HepG2 (cell line): ENCODE measurements around the gene ZBTB47. TPM values are rescaled to one million over a fixed set of nuclear protein-coding genes. Genes with fewer than 3 reads are reported as not detected.

Experiments
- ATAC-seq: fragments of 200-7000 bp; cut with Tn5 transposase; 3 replicates; pipeline ENCODE4 v1.9.1; 2020; ENCODE audit warnings: mild to moderate bottlenecking, moderate library complexity
- BruUV-seq: library from RNA; stranded (reverse); fragments of 400-500 nt; replicated peaks from 2 replicates; lab custom pipeline; 2021; lab: Mats Ljungman, UMichigan
- CTCF ChIA-PET: fragments of 300-600 bp; formaldehyde crosslinking; extraction: SDS; loops from one replicate; lab custom pipeline; 2021; ENCODE audit warnings: low total read pairs, inconsistent platforms, low intra/inter-chr PET ratio; lab: Yijun Ruan, JAX
- POLR2A ChIA-PET: fragments of 350-600 bp; sonication (Branson Sonifier 250); formaldehyde crosslinking; loops from one replicate; lab custom pipeline; 2020; ENCODE audit warnings: antibody characterized with exemption, inconsistent platforms; lab: Yijun Ruan, JAX
- DNase-seq: peaks from one replicate; pipeline ENCODE4 v3.0.0-alpha.2; 2015; ENCODE audit warnings: low spot score
- FAIRE-seq: peaks from 3 replicates; lab custom pipeline; 2011; peaks lifted over from hg19 to GRCh38; lab: Jason Lieb, UNC
- H2AFZ ChIP-seq: one replicate; pipeline ENCODE4 v1.6.1; 2011; ENCODE audit warnings: low read length, inconsistent platforms
- H3K27ac ChIP-seq: fragments of 300-600 bp; 3 replicates; pipeline ENCODE4 v1.8.0; 2011; ENCODE audit warnings: mixed run types, mild to moderate bottlenecking, mixed read lengths, low read length, inconsistent platforms; ENCODE audit not compliant: insufficient read depth; ENCODE audit errors: extremely low read length
- H3K27me3 ChIP-seq, 2 experiments: fragments of 200-600 bp in 1 of 2; 2 replicates in 1 of 2; 3 replicates in 1 of 2; pipeline versions ENCODE4 v1.6.0 to v1.8.0; 2011; ENCODE audit warnings: low read length in 2 of 2, mild to moderate bottlenecking in 2 of 2, moderate library complexity in 2 of 2, inconsistent platforms in 1 of 2; ENCODE audit not compliant: insufficient read depth in 2 of 2, control insufficient read depth in 1 of 2
- H3K36me3 ChIP-seq, 2 experiments: fragments of 200-600 bp in 1 of 2; replicated peaks in 1 of 2; 2 replicates in 1 of 2; 3 replicates in 1 of 2; pipeline versions ENCODE4 v1.5.1 to v1.8.0; 2011; ENCODE audit warnings: low read length in 2 of 2, inconsistent platforms in 1 of 2; ENCODE audit not compliant: insufficient read depth in 2 of 2, control insufficient read depth in 1 of 2
- H3K4me1 ChIP-seq: 2 replicates; pipeline ENCODE4 v1.5.1; 2012; ENCODE audit warnings: low read length, inconsistent platforms; ENCODE audit not compliant: insufficient read depth
- H3K4me2 ChIP-seq: 2 replicates; pipeline ENCODE4 v1.6.0; 2011; ENCODE audit warnings: low read depth, low read length, inconsistent platforms
- H3K4me3 ChIP-seq, 3 experiments: fragments of 200-600 bp in 1 of 3; sonication (generic), shearing (Covaris generic) in 1 of 3; replicated peaks in 1 of 3; 2 replicates each; pipeline ENCODE4 v1.5.1; 2011 to 2016; ENCODE audit warnings: low read length in 3 of 3, inconsistent platforms in 2 of 3, low read depth in 2 of 3, mild to moderate bottlenecking in 2 of 3, control low read depth in 1 of 3, mixed read lengths in 1 of 3; ENCODE audit not compliant: insufficient read depth in 1 of 3
- H3K79me2 ChIP-seq: one replicate; pipeline ENCODE4 v1.6.1; 2011; ENCODE audit warnings: low read length, inconsistent platforms; ENCODE audit not compliant: insufficient read depth
- H3K9ac ChIP-seq: 2 replicates; pipeline ENCODE4 v1.6.0; 2011; ENCODE audit warnings: mild to moderate bottlenecking, low read depth, low read length, inconsistent platforms; ENCODE audit not compliant: insufficient read depth
- H3K9me3 ChIP-seq: 2 replicates; pipeline ENCODE4 v1.5.1; 2012; ENCODE audit warnings: mild to moderate bottlenecking, low read length
- H4K20me1 ChIP-seq: 2 replicates; pipeline ENCODE4 v1.6.0; 2011; ENCODE audit warnings: inconsistent platforms, mild to moderate bottlenecking, low read length, moderate library complexity; ENCODE audit not compliant: insufficient read depth
- DR1 ChIP-seq: sonication (generic); formaldehyde crosslinking; IDR thresholded peaks from 2 replicates; pipeline ENCODE4 v1.8.0; 2021; ENCODE audit warnings: mild to moderate bottlenecking, missing genetic modification reagents, inconsistent platforms
- ELF4 ChIP-seq: sonication (generic); formaldehyde crosslinking; IDR thresholded peaks from 2 replicates; pipeline ENCODE4 v1.5.0; 2020; ENCODE audit warnings: missing genetic modification reagents, mild to moderate bottlenecking, moderate library complexity, borderline replicate concordance
- HNF1A ChIP-seq, 2 experiments: sonication (generic) in 1 of 2; formaldehyde crosslinking in 1 of 2; IDR thresholded peaks; 2 replicates each; pipeline versions ENCODE4 v1.4.0 to v1.6.1; 2016 to 2020; ENCODE audit warnings: borderline replicate concordance in 1 of 2, low read depth in 1 of 2, mild to moderate bottlenecking in 1 of 2, missing genetic modification reagents in 1 of 2
- ISX ChIP-seq: sonication (generic); formaldehyde crosslinking; conservative IDR thresholded peaks from 2 replicates; pipeline ENCODE4 v1.5.0; 2020; ENCODE audit warnings: missing genetic modification reagents
- KDM5B ChIP-seq: sonication (generic); formaldehyde crosslinking; IDR thresholded peaks from 2 replicates; pipeline ENCODE4 v1.4.0; 2020; ENCODE audit warnings: missing genetic modification reagents, mild to moderate bottlenecking, borderline replicate concordance
- POGZ ChIP-seq: sonication (generic); formaldehyde crosslinking; IDR thresholded peaks from 2 replicates; pipeline ENCODE4 v1.4.0; 2020; ENCODE audit warnings: mild to moderate bottlenecking, missing genetic modification reagents
- PTBP1 ChIP-seq: fragments of 200-400 bp; formaldehyde crosslinking; IDR thresholded peaks from 2 replicates; pipeline ENCODE4 v1.6.1; 2018; ENCODE audit warnings: low read length, low read depth; ENCODE audit not compliant: poor library complexity, severe bottlenecking
- ZBTB7A ChIP-seq: sonication (generic); formaldehyde crosslinking; IDR thresholded peaks from 2 replicates; pipeline ENCODE4 v1.8.0; 2022; ENCODE audit warnings: mild to moderate bottlenecking, missing genetic modification reagents
- ZNF121 ChIP-seq: sonication (generic); formaldehyde crosslinking; IDR thresholded peaks from 2 replicates; pipeline ENCODE4 v1.5.0; 2020; ENCODE audit warnings: mild to moderate bottlenecking, missing genetic modification reagents
- ZNF235 ChIP-seq: sonication (generic); formaldehyde crosslinking; IDR thresholded peaks from 2 replicates; pipeline ENCODE4 v1.8.1; 2023; ENCODE audit warnings: mild to moderate bottlenecking, missing genetic modification reagents, borderline replicate concordance
- ZNF597 ChIP-seq: sonication (generic); formaldehyde crosslinking; IDR thresholded peaks from 2 replicates; pipeline ENCODE4 v1.5.0; 2020; ENCODE audit warnings: missing genetic modification reagents
- WGBS: methylation state at CpG from one replicate; pipeline ENCODE4 v1.1.6; 2017; ENCODE audit warnings: low lambda C conversion rate; 5-methylcytosine and 5-hydroxymethylcytosine counted together
- in situ Hi-C: cut with HindIII; loops from 2 replicates; pipeline ENCODE4 v1.10.0; 2017; ENCODE audit warnings: low pct_unique_long_range_greater_than_20kb; ENCODE audit not compliant: extremely low pct_ligation_motif_present
- intact Hi-C: fragments of 100-400 bp; cut with micrococcal nuclease; formaldehyde crosslinking; loops from one replicate; pipeline ENCODE4 v1.10.0; 2022; ENCODE audit not compliant: unreplicated experiment
- polyA plus RNA-seq, 8 experiments: library from polyadenylated mRNA; depleted of rRNA in 3 of 8; stranded (reverse) in 7 of 8; unstranded in 1 of 8; fragments of >200 nt; fragmentation: Illumina TruSeq in 4 of 8; extraction: Trizol in 4 of 8; gene quantifications; 2 replicates each; pipeline versions ENCODE4 v1.2.1 to v1.2.3, GENCODE V29; 2011 to 2016; ENCODE audit warnings: low read depth in 4 of 8, missing spikeins in 1 of 8, mixed read lengths in 1 of 8; ENCODE audit not compliant: insufficient read depth in 1 of 8
- total RNA-seq, 5 experiments: library from RNA; depleted of rRNA; stranded (reverse); fragments of >200 nt; fragmentation: Illumina TruSeq; extraction: Trizol; gene quantifications; 2 replicates each; pipeline ENCODE4 v1.2.3, GENCODE V29; 2016; ENCODE audit warnings: low read depth in 1 of 5

Gene ZBTB47
- total and polyA plus RNA-seq, 2 of the 13 experiments (the other 11 are each of a cell fraction or from before 2014, with no cell fraction given), result 1.5 to 3.1 TPM

- H3K79me2 ChIP-seq, result no peaks in the 10 kb centered on the region
- H3K27ac ChIP-seq, result no peak overlapping the region
- no peak for DNase-seq
- ChIA-PET CTCF (no interaction called here), POLR2A (no interaction called here)
- no peak overlapping the region for H3K9ac ChIP-seq
- no peak for ATAC-seq
- H3K36me3 ChIP-seq, result no peaks in the 10 kb centered on the region
- H4K20me1 ChIP-seq, result no peaks in the 10 kb centered on the region
- H3K4me3 ChIP-seq, result no peak overlapping the region
- intact Hi-C loops (no loop called here), in situ Hi-C loops (no loop called here)
- 18% methylated on average over 5 of the region's 7 CpGs for WGBS
- peaks cover 3 to 41% of the 10 kb centered on the region in 2 experiments; a peak in 4 of 5 replicates for H3K27me3 ChIP-seq
- FAIRE-seq, result no peak
- TF ChIP-seq ZNF235 (CRISPR knock-in tag) (no peak), ZNF121 (CRISPR knock-in tag) (peak; percentile 40; the same call in 1 of the 2 replicates), POGZ (CRISPR knock-in tag) (no peak), DR1 (CRISPR knock-in tag) (no peak), PTBP1 (no peak)
- H2AFZ ChIP-seq, result no peak overlapping the region
- no TSS peak for BruUV-seq
- no peak overlapping the region for H3K4me2 ChIP-seq
- H3K9me3 ChIP-seq, result no peaks in the 10 kb centered on the region
- H3K4me1 ChIP-seq, result peaks cover 5% of the 10 kb centered on the region; the same call in 1 of the 2 replicates
These were observed 31.3 kb downstream of the ZBTB47 start for GRCh38 chr3:42684632-42685362.

DNA sequence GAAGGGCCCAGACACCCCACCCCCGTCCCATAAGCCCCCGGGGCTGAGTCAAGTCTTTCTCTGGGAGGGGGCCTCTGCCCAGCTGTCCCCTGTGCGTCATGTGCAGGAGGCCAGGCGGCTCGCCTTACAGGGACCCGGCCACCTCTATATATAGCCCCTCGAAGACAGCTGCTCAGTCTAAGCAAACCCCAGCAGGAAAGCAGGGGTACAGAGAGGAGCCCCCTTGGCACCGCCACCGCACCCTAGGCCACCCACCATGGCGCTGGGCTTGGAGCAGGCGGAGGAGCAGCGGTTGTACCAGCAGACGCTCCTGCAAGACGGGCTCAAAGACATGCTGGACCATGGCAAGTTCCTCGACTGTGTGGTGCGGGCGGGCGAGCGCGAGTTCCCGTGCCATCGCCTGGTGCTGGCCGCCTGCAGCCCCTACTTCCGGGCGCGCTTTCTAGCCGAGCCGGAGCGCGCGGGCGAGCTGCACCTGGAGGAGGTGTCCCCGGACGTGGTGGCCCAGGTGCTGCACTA, 31.9 kb downstream of the ZBTB47 start, which contains the start of gene KLHL40:
TSS of gene KLHL40 (plus strand) at position 175 of the 519 bp plus-strand sequence. CDS start at position 257, 82 bp downstream.
- DNase-seq (no peak), FAIRE-seq (no peak), ATAC-seq (no peak)
- H3K79me2 ChIP-seq, result no peaks in the 10 kb centered on the region
- H3K9me3 ChIP-seq, result no peaks in the 10 kb centered on the region
- 45% methylated on average over 10 of the region's 34 CpGs for WGBS
- in situ Hi-C loops, result no loop called here
- H3K4me2 ChIP-seq, result no peak within 1 kb of the TSS
- H2AFZ ChIP-seq, result no peak within 1 kb of the TSS
- peaks cover 3 to 45% of the 10 kb centered on the region in 2 experiments; a peak in 4 of 5 replicates for H3K27me3 ChIP-seq
- H3K4me3 ChIP-seq, result no peak within 1 kb of the TSS
- no peaks in the 10 kb centered on the region for H3K36me3 ChIP-seq
- intact Hi-C loops, result no loop called here
- H3K9ac ChIP-seq, result no peak within 1 kb of the TSS
- peaks cover 5% of the 10 kb centered on the region; the same call in 1 of the 2 replicates for H3K4me1 ChIP-seq
- BruUV-seq, result no TSS peak
- CTCF ChIA-PET, result no interaction called here
- POLR2A ChIA-PET, result no interaction called here
- no peak within 1 kb of the TSS for H3K27ac ChIP-seq
- no peaks in the 10 kb centered on the region for H4K20me1 ChIP-seq
- no peak for TF ChIP-seq ISX (CRISPR knock-in tag)
- no peak for TF ChIP-seq HNF1A (IDR thresholded peaks at IDR 0.05; ENCODE audit: low read depth)
- TF ChIP-seq HNF1A (CRISPR knock-in tag; IDR thresholded peaks at IDR 0.05; ENCODE audit: borderline replicate concordance), result no peak
- TF ChIP-seq ELF4 (CRISPR knock-in tag), result no peak
- no peak for TF ChIP-seq ZNF597 (CRISPR knock-in tag)
- no peak for TF ChIP-seq ZBTB7A (CRISPR knock-in tag)
- no peak for TF ChIP-seq KDM5B (CRISPR knock-in tag)
